ENCODE measurements around the gene NOL8.

DNA sequence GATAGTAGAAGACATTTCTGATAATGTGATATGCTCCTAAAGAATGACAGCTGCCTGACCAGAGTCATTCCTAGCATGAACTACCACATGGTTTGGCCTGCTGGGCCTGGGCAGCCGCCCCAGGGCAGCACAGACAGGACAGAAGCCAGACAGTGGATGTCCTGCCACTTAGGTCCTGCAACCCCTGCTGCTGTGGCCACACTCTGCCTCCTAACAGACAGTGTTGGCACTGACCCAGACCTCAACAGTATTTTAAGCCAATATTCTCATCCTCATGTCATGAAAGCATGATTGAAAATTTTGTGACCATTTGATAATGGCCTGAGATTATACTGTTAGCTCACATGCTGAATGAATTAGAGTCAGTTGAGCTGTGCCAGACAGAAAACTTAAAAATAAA is 16.4 kb upstream of the NOL8 start:
- TF ChIP-seq, protein P1, sequence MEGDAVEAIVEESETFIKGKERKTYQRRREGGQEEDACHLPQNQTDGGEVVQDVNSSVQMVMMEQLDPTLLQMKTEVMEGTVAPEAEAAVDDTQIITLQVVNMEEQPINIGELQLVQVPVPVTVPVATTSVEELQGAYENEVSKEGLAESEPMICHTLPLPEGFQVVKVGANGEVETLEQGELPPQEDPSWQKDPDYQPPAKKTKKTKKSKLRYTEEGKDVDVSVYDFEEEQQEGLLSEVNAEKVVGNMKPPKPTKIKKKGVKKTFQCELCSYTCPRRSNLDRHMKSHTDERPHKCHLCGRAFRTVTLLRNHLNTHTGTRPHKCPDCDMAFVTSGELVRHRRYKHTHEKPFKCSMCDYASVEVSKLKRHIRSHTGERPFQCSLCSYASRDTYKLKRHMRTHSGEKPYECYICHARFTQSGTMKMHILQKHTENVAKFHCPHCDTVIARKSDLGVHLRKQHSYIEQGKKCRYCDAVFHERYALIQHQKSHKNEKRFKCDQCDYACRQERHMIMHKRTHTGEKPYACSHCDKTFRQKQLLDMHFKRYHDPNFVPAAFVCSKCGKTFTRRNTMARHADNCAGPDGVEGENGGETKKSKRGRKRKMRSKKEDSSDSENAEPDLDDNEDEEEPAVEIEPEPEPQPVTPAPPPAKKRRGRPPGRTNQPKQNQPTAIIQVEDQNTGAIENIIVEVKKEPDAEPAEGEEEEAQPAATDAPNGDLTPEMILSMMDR (IDR thresholded peaks at IDR 0.05), result no peak
- no peak for TF ChIP-seq POLR2A (IDR thresholded peaks at IDR 0.05)
